Colon (tissue), 2 donors: ENCODE results near the gene ZNF653.

ENCODE experiments used
- FAIRE-seq: peaks from 2 replicates; lab custom pipeline; 2012; peaks lifted over from hg19 to GRCh38; lab: Jason Lieb, UNC
- donor health status: control.
- donor health status: control.

ZNF653 gene

GRCh38 chr19:11505504-11506100, at the start of gene ZNF653:
Gene ZNF653 (minus strand): TSS chr19:11505839. CDS start chr19:11505786, 53 bp downstream.
- no peak for FAIRE-seq

GRCh38 chr19:11555246-11555645, 49.6 kb upstream of the ZNF653 start:
- FAIRE-seq = no peak

- no peak for FAIRE-seq
These were observed 48.5 kb upstream of the ZNF653 start for GRCh38 chr19:11554160-11554559.

GRCh38 chr19:11552666-11553372, 47.2 kb upstream of the ZNF653 start:
- no peak for FAIRE-seq

- FAIRE-seq = no peak
These were observed 46.1 kb upstream of the ZNF653 start for GRCh38 chr19:11551603-11552235.

GRCh38 chr19:11550265-11550664, 44.6 kb upstream of the ZNF653 start:
- no peak for FAIRE-seq

GRCh38 chr19:11549386-11549953, 43.8 kb upstream of the ZNF653 start:
- FAIRE-seq = no peak

GRCh38 chr19:11547929-11548700, 42.5 kb upstream of the ZNF653 start:
- FAIRE-seq = no peak

- FAIRE-seq = no peak
These were observed 35.6 kb upstream of the ZNF653 start for GRCh38 chr19:11541238-11541637.

- FAIRE-seq = no peak
These were observed 35.0 kb upstream of the ZNF653 start for GRCh38 chr19:11540645-11541044.

GRCh38 chr19:11539495-11540365, 34.1 kb upstream of the ZNF653 start:
- FAIRE-seq = no peak

GRCh38 chr19:11538232-11539036, 32.8 kb upstream of the ZNF653 start, which contains the start of gene CNN1:
Gene CNN1 (plus strand): TSS chr19:11538851. CDS start chr19:11538928, 77 bp downstream.
- FAIRE-seq = no peak

GRCh38 chr19:11535792-11536595, 30.4 kb upstream of the ZNF653 start:
- no peak for FAIRE-seq

GRCh38 chr19:11534948-11535347, 29.3 kb upstream of the ZNF653 start:
- no peak for FAIRE-seq

GRCh38 chr19:11534538-11534937, 28.9 kb upstream of the ZNF653 start:
- no peak for FAIRE-seq

- FAIRE-seq = no peak
These were observed 24.8 kb upstream of the ZNF653 start for GRCh38 chr19:11530432-11530831.

GRCh38 chr19:11528551-11529341, 23.1 kb upstream of the ZNF653 start, which contains the start of gene ECSIT:
Gene ECSIT (minus strand): TSS chr19:11529134. CDS start chr19:11519170, 9,964 bp downstream.
- no peak for FAIRE-seq

- FAIRE-seq = no peak
These were observed 13.5 kb upstream of the ZNF653 start for GRCh38 chr19:11519138-11519537.
